ENCODE results near the gene PMPCA.

Gene PMPCA

DNA sequence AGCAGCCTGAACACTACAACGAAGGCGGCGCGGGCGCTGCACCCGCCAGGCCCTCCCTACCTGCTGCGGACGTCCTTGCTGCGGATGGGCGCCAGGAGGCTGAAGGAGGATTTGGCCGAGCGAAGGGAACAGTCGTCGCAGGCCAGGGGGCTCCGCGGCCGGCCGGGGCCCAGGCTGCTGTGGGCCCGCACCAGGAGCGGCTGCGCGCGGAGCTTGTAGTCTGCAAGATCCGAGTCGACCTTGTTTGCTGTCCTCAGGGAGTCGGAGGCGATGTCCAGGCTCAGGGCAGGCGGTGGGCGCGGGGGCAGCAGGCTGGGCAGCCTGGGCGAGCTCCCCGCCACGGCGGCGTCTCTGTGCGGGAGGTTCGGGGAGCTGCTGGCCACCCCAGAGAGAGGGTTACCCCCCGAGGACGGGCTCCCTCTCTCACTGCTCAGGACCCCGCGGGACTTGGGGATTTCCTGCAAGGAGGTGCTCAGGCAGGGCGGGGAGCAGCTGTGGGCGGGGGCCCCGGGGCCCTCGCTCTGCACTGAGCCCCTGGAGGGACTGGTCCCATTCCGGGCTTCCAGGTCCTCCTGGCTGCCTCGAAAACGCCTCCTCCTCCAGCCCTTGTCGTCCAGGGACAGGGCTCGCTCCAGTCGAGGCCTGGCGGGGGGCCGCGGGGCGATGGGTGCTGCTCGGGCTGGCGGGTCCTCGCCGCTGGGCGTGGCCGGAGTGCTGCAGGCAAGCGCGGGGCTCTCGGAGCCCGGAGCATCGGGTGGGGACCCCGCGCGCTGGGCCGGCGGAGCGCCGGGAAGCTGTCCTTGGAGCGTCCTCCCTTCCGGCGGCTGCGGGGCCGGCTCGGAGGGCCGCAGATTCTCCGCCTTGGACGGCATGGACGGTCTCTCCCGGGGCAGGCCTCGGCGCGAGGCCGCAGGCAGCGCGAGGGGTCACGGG lies 28.4 kb downstream of the PMPCA start:
- no peak for DNase-seq

DNA sequence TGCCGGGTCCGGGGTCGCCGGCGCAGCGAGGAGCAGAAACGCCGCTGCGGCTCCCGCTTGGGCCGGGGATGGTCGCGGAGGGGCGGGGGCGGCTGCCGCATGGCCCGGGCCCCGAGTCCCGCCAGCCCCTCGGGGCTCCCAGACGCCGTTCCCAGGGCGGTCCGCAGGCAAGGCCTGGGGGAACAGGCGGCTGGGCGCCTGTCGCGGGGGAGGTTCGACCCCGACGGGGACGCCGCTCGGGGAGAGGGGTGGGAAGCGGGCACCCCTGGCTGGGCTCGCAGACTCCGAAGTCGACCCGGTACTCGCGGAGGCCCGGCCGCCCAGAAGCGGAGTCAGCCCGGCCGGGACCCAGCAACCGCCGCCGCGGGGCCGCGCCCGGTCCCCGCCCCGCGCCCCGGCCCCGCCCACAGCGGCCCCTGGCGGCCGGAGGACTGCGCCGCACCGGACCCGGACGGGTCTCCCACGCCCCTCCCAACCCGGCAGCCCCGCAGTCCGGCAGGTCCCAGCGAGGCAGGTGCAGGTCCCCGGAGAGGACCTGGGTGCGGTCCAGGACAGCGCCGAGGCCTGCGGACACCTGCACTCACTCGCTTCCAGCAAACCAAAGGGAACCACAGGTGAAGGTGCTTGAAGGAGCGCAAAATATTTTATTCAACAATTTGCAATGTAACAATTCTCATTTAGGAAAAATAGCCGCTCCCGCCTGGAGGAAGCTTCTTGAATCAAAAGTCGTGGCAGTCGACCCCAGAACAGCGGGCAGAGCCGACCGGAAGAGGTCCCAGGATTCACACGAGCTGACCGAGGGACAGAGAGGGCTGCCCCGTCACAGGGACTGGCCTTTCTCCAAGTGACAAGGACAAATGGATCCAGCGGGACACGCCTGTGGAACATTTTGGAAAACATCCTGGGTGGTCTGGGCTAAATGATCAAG lies 29.3 kb downstream of the PMPCA start, which contains the start of gene INPP5E:
Gene INPP5E (minus strand): TSS at position 365 of the 928 bp plus-strand sequence. CDS start 426 bp downstream, outside the sequence.
- peak; percentile 91 for DNase-seq

DNA sequence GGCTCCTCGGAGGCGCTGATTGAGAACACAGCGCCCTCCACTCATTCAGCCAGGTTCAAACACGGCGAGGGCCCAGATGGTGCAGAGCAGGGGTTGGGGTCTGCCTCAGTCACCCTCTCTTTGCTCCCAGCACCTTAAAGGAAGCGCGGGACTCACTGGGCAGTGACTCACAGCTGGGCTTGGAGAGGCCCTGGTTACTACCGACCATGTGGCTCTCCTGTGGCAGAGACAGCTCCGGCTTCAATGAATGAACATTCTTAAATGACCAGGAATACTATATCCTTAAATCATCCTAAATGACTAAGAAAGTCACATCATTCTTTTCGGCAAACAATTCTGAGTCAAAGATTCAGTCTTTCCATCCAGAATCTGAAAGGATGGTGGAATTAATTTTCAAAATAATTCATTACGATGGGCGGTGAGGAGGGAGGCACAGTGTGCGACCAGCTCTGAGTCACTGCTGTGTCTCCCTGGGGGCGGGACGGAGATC lies 30.8 kb downstream of the PMPCA start:
- DNase-seq: no peak

DNA sequence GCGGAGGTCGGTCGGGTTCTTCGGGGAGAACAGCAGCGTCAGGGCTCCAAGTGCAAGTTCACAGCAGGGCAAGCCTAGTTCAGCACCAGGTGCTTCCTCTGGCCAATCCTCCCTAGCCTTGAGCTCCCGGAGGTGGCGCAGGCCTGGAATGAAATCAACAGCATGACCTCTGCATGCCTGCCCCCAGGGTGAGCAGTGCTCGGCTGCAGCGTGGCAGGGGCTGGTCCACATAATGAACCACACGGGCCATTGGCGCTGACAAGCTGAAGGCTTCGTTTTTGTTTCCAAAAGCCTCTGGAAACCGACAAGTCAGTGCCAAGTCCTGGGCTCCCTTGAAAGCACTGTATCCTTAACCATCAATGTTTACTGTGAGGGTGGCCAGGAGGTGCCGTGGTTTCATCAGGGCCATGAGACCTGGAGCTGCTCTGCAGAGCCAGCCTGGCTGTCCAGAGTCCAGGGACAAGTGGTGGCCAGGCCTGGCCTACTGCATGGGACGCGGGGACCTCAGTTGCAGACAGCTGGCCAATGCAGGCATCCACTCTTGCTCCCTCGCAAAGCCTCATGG lies 31.3 kb downstream of the PMPCA start:
- DNase-seq: no peak

DNA sequence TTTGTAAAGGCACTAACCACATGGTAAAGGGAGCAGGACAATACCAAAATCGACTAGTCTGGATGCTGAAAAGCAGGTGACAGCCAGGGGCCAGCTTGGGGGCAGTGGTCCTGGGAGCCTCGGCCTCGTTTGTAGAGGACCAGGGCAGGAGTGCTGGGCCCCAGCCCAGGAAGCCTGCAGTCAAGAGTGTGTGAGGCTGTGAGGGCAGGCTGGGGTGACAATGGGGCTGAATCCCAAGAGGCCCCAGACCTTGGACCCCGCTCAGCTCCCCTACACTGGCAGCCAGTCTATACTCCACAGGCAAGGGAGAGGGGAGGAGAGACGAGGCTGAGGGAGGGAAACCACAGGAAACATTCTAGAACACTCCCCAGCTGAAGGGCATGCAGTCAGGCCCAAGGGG lies 31.8 kb downstream of the PMPCA start:
- DNase-seq: no peak

DNA sequence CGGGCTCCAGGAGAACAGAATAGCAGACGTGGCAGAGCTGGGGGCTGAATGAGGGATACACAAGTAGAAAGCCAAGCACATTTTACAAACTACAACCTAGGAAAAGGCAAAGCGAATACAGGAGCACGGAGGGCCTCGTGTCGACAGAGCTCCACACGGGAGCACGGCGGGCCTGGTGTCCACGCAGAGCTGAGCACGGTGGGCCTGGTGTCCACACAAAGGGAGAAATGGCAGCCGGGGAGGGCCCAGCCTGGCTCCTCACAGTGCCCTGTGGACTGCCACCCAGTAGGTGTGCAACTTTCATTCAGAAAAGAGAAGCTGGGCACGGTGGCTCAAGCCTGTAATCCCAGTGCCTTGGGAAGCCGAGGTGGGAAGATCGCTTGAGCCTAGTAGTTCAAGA lies 32.6 kb downstream of the PMPCA start:
- DNase-seq: no peak

DNA sequence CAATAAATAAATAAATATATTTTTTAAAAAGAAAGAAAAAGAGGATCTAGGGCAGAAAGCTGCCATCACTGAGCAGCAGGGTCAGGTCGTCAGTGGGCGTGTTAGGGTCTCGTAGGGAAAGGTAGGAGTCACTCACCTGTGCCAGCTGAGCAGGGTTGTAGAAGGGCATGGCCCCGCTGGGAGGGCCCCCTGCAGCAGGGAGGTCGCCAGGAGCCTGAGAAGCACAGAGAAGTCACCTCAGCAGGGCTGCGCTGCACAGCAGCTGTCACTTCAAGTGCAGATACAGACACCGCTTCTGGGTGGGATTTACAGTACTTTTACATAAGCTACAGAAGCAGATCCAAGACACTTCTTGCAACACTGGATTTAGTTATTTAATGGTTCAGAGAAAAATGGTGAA lies 33.2 kb downstream of the PMPCA start:
- DNase-seq: no peak

DNA sequence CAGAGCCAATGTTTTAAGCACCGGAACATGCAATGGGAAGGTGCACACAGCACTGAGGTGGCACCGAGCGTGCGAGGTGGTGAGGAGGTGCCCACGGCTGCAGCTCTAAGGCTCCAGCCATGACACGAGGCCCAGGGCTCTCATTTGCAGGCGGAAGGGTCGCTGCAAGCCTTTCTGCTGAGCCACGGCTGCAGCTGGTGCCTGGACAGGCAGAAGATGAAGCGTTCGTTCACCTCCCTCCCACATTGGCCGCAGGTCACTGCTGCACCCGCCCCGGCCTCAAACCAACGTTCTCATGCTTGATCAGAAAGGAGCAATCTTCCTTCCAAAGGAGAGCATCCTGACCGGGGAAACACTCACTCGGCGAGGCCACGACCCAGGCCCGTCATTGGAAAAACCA lies 33.6 kb downstream of the PMPCA start:
- DNase-seq: no peak

DNA sequence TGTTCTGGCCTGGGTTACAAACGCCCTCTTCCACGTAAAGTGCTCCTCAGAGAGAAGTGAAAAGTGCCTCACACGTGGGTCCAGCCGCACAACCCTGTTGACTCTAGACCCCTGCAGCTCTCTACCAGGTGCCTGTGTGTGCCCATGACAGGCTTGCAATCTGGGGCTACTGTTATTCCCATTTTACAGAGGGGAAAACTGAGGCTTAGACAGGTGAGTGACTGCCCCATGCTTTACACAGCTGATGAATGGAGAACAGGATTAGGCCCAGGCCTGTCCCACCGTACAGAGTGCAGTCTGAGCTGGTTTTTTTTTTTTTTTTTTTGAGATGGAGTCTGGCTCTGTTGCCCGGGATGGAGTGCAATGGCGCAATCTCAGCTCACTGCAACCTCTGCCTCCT lies 35.3 kb downstream of the PMPCA start:
- no peak for DNase-seq

DNA sequence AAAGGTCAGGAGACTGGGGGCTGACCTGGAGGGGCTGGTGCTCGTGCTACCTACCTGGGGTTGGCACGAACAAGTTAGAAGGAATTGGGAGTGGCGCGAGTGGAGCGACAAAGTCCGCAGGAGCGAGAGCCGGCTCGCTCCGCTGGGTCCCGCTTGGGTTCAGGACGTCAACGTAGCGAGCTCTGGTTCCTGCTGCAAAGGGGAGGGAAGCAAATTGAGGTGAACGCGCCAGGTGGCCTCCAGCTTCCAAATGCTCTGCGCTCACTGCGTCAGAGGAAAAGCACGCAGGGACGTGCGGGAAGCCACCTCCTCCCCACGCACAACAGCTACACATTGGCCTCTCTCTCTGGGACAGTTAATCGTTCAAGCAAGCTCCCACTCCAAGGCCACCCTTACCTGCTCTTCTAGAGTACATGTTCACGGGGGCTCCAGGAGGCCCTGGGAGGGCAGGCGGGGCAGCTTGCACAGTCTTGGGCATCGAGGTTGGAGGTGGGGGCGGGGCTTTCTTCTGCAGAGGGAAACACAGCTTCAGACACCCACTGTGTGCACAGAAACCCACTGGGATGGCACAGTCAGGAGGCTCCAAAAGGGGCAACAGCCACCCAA lies 36.8 kb downstream of the PMPCA start:
- no peak for DNase-seq

DNA sequence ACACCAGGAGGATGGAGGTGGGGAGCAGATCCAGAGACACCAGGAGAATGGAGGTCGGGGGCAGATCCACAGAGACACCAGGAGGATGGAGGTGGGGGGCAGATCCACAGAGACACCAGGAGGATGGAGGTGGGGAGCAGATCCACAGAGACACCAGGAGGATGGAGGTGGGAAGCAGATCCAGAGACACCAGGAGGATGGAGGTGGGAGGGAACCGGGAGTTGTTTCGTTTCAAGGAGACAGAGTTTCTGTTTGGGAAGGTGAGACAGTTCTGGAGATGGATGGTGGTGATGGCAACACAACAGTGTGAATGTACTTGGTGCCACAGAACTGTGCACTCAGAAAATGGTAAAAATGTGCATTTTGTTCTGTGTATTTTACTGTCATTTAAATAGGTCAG lies 38.2 kb downstream of the PMPCA start:
- DNase-seq: no peak

DNA sequence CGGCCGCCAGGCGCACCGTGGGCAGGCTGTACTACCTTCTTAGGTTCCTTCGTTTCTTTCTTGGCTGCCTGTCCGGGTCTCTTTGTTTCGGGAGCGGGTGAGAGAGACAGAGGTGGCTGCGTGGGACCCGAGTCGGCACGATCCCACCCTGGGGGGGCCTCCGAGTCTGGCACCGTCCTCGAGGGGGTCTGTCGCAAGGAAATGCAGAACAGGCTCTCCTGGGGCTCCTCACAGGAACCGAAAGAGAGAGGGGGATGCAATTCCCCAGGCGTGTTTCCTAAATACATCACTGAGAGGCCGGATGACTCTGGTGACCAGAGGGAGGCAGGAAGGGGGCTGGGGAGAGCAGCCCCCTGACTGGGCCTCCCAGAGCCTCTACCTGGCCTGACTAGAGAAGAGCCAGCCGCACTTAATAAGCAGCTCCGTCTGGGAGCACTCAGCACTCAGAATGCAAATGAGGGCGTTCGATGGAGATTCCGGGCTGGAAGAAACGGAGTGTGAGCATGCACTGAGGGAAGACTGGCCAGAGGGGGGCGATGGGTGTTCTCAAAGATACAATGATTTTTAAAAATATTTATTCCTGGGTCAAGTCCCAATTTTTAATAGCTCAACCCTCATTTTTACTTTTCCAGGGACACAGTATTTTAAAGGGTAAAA lies 40.9 kb downstream of the PMPCA start:
- DNase-seq: no peak

DNA sequence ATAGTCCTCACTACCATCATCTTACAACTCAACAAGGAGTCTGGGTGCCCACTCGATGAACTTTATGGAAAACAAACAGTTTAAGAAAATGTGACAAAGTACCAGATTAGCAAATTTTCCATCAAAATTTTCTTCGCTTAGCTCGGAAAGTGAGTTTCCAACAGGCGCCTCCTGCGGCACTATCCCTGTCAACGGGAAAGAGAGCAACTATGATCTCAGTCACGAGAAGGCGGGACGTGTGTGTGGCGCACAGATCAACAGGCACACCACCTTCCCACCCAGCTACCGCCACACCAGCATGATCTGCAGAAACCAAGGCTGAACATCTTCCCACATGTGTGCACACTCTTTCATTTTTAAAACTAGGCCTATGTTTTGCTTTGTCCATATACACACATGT lies 42.9 kb downstream of the PMPCA start:
- DNase-seq: no peak

DNA sequence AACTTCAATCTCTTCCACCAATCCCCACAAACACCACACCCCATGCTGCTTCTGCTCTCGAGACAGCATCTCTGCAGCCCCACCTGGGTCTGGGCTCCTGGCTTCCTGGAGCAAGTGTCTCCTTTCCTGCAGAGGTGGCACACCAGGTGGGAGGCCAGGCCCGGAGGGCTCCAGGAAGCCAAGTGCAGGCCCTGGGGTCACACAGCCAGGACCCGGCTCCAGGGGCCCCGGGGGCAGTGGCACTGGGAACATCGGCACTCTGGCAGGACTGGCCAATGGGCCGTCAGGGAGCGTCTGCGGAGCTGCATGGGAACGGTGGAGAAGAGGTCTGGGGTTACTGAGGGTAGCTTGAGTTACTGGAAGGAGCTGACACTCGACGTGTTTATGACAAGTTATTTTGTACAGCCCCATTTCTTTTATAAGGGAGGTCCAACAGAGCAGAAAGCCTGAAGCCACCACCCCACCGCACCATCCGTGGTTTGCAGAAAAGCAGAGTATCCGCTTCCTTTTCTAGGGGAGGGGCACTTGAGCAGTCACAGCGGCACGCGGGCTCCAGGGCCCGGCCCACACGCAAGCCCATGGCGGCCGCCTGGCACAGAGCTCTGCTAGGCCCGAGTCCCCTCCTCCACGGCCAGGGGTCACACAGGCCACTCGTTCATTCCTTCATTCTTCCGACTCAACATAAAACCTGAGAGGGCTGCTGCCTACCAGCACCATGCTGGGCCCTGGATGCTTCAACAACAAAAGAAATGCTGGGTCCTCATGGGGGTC lies 43.8 kb downstream of the PMPCA start:
- DNase-seq: no peak

DNA sequence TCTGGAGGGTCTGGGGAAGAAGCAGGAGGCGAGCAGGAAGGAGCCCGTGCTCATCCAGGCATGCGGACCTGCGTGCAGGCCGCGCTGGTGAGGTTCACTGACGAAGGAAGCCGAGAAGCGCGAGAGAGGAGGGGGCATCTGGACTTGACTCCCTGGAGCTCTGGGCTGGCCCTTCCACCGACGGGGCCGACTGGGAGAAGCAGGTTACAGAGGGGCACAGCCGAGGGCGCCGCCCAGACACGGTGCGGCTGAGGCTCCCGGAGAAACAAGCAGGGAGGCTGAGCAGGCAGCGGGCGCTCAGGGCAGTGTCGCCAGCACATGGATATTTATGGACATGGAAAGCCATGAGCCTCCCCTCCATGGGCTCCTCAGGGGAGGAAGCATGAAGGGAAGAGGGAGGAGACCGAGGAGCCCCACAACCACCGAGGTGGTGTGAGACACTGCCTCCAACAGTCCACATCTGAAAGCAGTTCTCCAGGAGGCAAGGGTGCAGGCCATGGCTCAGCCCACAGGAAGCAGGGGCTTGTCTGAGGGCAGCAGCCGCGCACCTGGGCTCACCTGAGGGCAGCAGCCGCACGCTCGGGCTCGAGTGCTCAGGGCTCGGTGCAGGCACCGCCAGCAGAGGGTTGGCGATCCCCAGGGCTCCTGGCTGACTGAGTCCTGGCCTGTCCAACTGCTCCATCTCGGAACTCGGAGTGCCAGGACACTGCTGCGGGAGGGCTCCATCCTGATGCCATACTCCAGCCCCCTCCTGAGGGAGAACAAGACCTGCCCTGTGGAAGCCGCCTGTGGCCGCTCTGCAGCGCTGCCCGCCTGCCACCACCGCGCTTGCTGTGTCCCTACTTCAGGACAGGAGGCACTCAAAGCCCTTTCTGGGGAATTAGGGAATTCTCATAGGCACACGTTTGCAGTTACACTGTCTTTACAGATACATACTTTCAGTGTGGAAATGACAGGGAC lies 44.9 kb downstream of the PMPCA start:
- no peak for DNase-seq

DNA sequence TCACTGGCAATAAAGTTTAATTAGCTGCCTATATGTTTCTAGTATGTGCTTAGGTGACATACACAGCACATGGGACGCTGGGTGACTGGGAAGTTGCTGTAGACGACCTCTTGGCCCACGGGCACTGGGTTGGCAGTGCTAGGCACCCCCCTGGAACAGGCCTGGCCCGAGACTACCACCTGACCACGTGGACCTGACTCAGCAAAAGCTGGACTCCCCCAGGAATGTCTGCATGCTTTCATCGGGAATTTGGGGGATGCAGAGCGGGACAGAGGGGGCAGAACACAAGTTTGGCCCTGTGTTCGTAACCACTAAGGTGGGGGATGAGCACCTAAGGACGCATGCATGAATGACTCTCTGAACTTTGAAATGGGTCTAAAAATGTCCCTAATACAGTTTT lies 45.8 kb downstream of the PMPCA start:
- DNase-seq: no peak

DNA sequence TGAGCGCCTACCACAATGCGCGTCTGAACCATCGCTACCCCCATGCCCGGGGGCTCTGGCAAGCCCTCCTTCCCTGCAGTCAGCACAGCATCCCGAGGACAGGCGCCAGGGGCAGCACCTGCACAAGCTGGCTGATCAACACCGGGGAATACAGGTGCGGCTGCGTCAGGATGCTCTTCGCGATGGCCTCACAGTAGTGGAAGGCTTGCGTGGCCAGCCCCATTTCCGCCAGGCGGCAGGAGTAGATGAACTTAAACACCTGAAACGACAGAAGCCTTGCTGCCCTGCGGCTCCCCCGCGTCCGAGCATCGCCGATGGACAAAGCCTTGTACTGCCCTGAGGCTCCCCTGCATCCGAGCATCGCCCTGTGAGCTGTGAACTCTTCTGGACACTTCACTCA lies 46.9 kb downstream of the PMPCA start:
- no peak for DNase-seq

DNA sequence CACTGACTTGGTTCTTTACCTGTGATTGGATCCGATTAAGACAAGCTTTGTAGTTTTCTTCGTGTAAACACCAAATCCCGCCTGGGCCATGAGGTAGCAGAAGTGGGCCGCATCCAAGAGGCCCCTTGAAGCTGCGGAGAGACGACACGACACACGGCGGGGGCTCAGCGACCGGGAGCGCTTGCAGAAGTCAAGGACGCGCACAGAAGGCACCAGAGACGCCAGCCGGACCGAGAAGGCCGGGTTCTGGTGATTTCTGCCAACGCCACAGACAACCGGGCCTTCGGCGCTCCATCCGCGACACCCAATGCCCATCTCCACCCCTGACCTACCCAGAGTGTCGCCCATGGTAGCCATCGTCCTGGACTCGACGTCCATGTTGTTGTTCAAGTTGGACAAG lies 49.0 kb downstream of the PMPCA start:
- no peak for DNase-seq

DNA sequence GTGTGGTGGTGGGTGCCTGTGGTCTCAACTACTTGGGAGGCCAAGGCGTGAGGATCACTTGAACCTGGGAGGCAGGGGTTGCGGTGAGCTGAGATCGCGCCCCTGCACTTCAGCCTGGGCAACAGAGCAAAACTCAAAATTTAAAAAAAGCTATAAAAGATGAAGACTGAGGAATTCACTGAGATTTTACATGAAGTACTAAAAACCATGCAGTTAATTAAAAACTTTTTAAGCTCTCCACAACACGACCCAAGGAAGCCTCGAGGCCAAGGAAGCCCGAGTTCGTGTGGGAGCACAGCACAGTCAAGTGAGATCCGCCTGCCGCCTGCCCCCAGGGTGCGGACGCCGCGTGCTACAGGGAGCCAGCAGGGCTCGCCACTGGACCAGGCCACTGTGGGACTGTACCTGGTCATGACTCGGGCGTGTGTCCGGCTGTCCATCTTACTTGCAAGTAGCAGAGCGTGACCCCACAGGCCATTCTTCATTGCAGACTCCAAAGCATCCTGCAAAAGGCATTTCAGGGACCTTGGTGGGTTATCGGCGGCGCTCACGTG lies 50.4 kb downstream of the PMPCA start:
- no peak for DNase-seq

DNA sequence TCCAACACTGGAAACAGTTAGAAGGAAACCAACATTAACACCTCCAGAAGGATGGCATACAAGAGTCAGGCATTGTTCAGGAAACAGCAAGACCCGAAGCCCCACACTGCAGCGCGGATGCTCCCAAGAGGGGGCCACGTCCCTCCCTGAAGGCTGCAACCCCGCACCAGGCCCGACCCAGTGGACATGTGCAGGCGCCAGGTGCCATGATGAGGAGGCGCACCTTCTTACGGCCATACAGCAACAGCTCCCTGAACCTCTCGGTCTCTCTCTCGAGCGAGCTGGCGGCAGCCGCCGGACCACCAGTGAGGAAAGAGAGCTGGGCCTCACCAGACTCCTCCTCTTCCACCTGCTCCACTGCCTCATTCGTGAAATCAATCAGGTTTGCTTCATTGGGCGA lies 52.2 kb downstream of the PMPCA start:
- DNase-seq: no peak

Measured in right forelimb (tissue), 1 donor.